B cell (primary cell): ENCODE results near the gene C10orf62. TPM values are rescaled to one million over a fixed set of nuclear protein-coding genes. Genes with fewer than 3 reads are reported as not detected.

Experiments used
- ATAC-seq: fragments of 200-7000 bp; cut with Tn5 transposase; one replicate; pipeline ENCODE4 v1.10.0; 2021; ENCODE audit warnings: low read depth, mild to moderate bottlenecking, moderate number of reproducible peaks, moderate library complexity
- CTCF ChIA-PET: fragments of 350-600 bp; sonication (Branson Sonifier 250); formaldehyde crosslinking; loops from one replicate; lab custom pipeline; 2021; ENCODE audit warnings: antibody characterized with exemption, inconsistent platforms; lab: Charles Lee
- POLR2A ChIA-PET: fragments of 350-600 bp; sonication (Branson Sonifier 250); formaldehyde crosslinking; loops from one replicate; lab custom pipeline; 2021; ENCODE audit warnings: antibody characterized with exemption; lab: Charles Lee
- DNase-seq: peaks from one replicate; pipeline ENCODE4 v3.0.0; 2013
- H2AFZ ChIP-seq: 2 replicates; pipeline ENCODE4 v1.6.1; 2012; ENCODE audit warnings: mild to moderate bottlenecking, low read depth, low read length; ENCODE audit not compliant: insufficient read depth, poor library complexity, severe bottlenecking
- H3K27ac ChIP-seq, 2 donors: 1 replicate in 1 of 2; 2 replicates in 1 of 2; pipeline ENCODE4 v1.5.1; 2012 to 2013; ENCODE audit warnings: low read length in 2 of 2, mild to moderate bottlenecking in 2 of 2, moderate library complexity in 1 of 2
- H3K27me3 ChIP-seq, 4 experiments: fragments of 200-600 bp in 1 of 4; sonication (generic) in 1 of 4; replicated peaks in 1 of 4; 1 replicate in 2 of 4; 2 replicates in 2 of 4; pipeline versions ENCODE4 v1.6.1 to v1.7.0; 2013 to 2016; ENCODE audit warnings: low read length in 3 of 4, mild to moderate bottlenecking in 2 of 4, mixed read lengths in 1 of 4, moderate library complexity in 1 of 4; ENCODE audit not compliant: insufficient read depth in 4 of 4, control insufficient read depth in 3 of 4; ENCODE audit errors: control extremely low read depth in 1 of 4
- H3K36me3 ChIP-seq, 2 experiments: replicated peaks in 1 of 2; 1 replicate in 1 of 2; 2 replicates in 1 of 2; pipeline versions ENCODE4 v1.6.1 to v1.7.1; 2013; ENCODE audit warnings: low read length in 1 of 2; ENCODE audit not compliant: insufficient read depth in 2 of 2, control insufficient read depth in 1 of 2; ENCODE audit errors: control extremely low read depth in 1 of 2, extremely low read depth in 1 of 2
- H3K4me1 ChIP-seq, 2 donors: fragments of 200-600 bp in 1 of 2; sonication (generic) in 1 of 2; 1 replicate in 1 of 2; 2 replicates in 1 of 2; pipeline versions ENCODE4 v1.5.1 to v1.6.1; 2013 to 2017; ENCODE audit warnings: low read length in 2 of 2; ENCODE audit not compliant: control insufficient read depth in 2 of 2, insufficient read depth in 2 of 2
- H3K4me2 ChIP-seq: replicated peaks from 2 replicates; pipeline ENCODE3; 2012; ENCODE audit warnings: mild to moderate bottlenecking, low read depth, low read length; ENCODE audit not compliant: poor library complexity, severe bottlenecking
- H3K4me3 ChIP-seq, 5 experiments: fragments of 200-600 bp in 1 of 5; sonication (generic) in 1 of 5; 1 replicate in 3 of 5; 2 replicates in 2 of 5; pipeline versions ENCODE4 v1.5.1 to v1.7.0; 2011 to 2016; ENCODE audit warnings: low read length in 4 of 5, mild to moderate bottlenecking in 4 of 5, low read depth in 2 of 5, control low read depth in 1 of 5, moderate library complexity in 1 of 5; ENCODE audit not compliant: insufficient read depth in 1 of 5; ENCODE audit errors: control extremely low read depth in 1 of 5, extremely low read depth in 1 of 5
- H3K79me2 ChIP-seq: fragments of 200-600 bp; sonication (generic); one replicate; pipeline ENCODE4 v1.6.0; 2016; ENCODE audit warnings: low read length; ENCODE audit not compliant: control insufficient read depth, insufficient read depth
- H3K9ac ChIP-seq: fragments of 200-600 bp; sonication (generic); 2 replicates; pipeline ENCODE4 v1.6.1; 2017; ENCODE audit warnings: mild to moderate bottlenecking, low read length, moderate library complexity
- H3K9me3 ChIP-seq, 3 donors: one replicate each; pipeline versions ENCODE4 v1.6.1 to v1.7.1; 2013; ENCODE audit warnings: low read length in 2 of 3; ENCODE audit not compliant: control insufficient read depth in 2 of 3, insufficient read depth in 1 of 3; ENCODE audit errors: control extremely low read depth in 1 of 3
- H4K20me1 ChIP-seq: 2 replicates; pipeline ENCODE4 v1.6.0; 2012; ENCODE audit warnings: mild to moderate bottlenecking, low read length; ENCODE audit not compliant: insufficient read depth, control insufficient read depth, poor library complexity, severe bottlenecking
- H3K27ac Mint-ChIP-seq: one replicate; pipeline ENCODE4 v1.8.0; 2021; ENCODE audit warnings: mixed read lengths
- H3K27me3 Mint-ChIP-seq: one replicate; pipeline ENCODE4 v1.8.0; 2021; ENCODE audit warnings: mixed read lengths
- H3K4me1 Mint-ChIP-seq: one replicate; pipeline ENCODE4 v1.8.0; 2021; ENCODE audit warnings: mixed read lengths
- H3K4me3 Mint-ChIP-seq: one replicate; pipeline ENCODE4 v1.8.0; 2021; ENCODE audit warnings: mixed read lengths
- H3K9me3 Mint-ChIP-seq: one replicate; pipeline ENCODE4 v1.8.0; 2022; ENCODE audit warnings: mixed read lengths; ENCODE audit not compliant: insufficient read depth
- EZH2 ChIP-seq: IDR thresholded peaks from 2 replicates; pipeline ENCODE4 v1.6.1; 2012; ENCODE audit warnings: borderline replicate concordance, low read depth, mild to moderate bottlenecking, moderate library complexity, low read length; ENCODE audit not compliant: insufficient read depth, poor library complexity, severe bottlenecking
- WGBS: methylation state at CpG from one replicate; pipeline ENCODE4 v1.1.5; 2013; ENCODE audit warnings: missing lambda C conversion rate; ENCODE audit not compliant: insufficient coverage; 5-methylcytosine and 5-hydroxymethylcytosine counted together
- intact Hi-C: fragments of 100-400 bp; cut with micrococcal nuclease; formaldehyde crosslinking; loops from one replicate; pipeline ENCODE4 v1.10.0; 2022
- polyA plus RNA-seq: library from polyadenylated mRNA; depleted of rRNA; stranded (reverse); fragments of >200 nt; gene quantifications from 2 replicates; pipeline ENCODE4 v1.2.3, GENCODE V29; 2012
- total RNA-seq, 2 donors: library from RNA; stranded (reverse); fragments of 120-200 nt in 1 of 2; gene quantifications; 1 replicate in 1 of 2; 2 replicates in 1 of 2; pipeline versions ENCODE4 v1.2.3 to v1.2.4, GENCODE V29; 2013 to 2022
- TF ChIP-seq, protein P1 (sequence below): fragments of 200-600 bp; IDR thresholded peaks from one replicate; pipeline ENCODE4 v1.8.0; 2022; ENCODE audit warnings: antibody characterized with exemption, mild to moderate bottlenecking

C10orf62 gene
- total and polyA plus RNA-seq, 2 donors (not counting 1 experiment from before 2014, with no cell fraction given): not detected

GRCh38 chr10:97570146-97570788, 19.3 kb upstream of the C10orf62 start:
- H3K9me3 Mint-ChIP-seq: no peaks in the 10 kb centered on the region
- no peak overlapping the region for H3K27ac ChIP-seq
- 95% methylated on average over 31 of the region's 33 CpGs for WGBS
- no peak overlapping the region for H3K4me3 Mint-ChIP-seq
- H3K4me2 ChIP-seq: no peak overlapping the region
- H3K4me1 ChIP-seq: no peaks in the 10 kb centered on the region
- no peaks in the 10 kb centered on the region for H3K9me3 ChIP-seq
- no peak overlapping the region for H3K27ac Mint-ChIP-seq
- CTCF ChIA-PET: interaction anchor here (1.1 kb wide), 1 partner anchor 116 kb away, joined by 3 read pairs; the partner anchor contains the start of gene AVPI1
- no peaks in the 10 kb centered on the region for H3K36me3 ChIP-seq
- H2AFZ ChIP-seq: no peak overlapping the region
- POLR2A ChIA-PET: no interaction called here
- H3K4me1 Mint-ChIP-seq: no peaks in the 10 kb centered on the region
- ATAC-seq: no peak
- H3K4me3 ChIP-seq: no peak overlapping the region
- H3K27me3 Mint-ChIP-seq: no peaks in the 10 kb centered on the region
- no peaks in the 10 kb centered on the region for H3K27me3 ChIP-seq
- no peaks in the 10 kb centered on the region for H3K79me2 ChIP-seq
- intact Hi-C loops: no loop called here
- no peak for DNase-seq
- TF ChIP-seq, protein P1, sequence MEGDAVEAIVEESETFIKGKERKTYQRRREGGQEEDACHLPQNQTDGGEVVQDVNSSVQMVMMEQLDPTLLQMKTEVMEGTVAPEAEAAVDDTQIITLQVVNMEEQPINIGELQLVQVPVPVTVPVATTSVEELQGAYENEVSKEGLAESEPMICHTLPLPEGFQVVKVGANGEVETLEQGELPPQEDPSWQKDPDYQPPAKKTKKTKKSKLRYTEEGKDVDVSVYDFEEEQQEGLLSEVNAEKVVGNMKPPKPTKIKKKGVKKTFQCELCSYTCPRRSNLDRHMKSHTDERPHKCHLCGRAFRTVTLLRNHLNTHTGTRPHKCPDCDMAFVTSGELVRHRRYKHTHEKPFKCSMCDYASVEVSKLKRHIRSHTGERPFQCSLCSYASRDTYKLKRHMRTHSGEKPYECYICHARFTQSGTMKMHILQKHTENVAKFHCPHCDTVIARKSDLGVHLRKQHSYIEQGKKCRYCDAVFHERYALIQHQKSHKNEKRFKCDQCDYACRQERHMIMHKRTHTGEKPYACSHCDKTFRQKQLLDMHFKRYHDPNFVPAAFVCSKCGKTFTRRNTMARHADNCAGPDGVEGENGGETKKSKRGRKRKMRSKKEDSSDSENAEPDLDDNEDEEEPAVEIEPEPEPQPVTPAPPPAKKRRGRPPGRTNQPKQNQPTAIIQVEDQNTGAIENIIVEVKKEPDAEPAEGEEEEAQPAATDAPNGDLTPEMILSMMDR: no peak
- TF ChIP-seq EZH2: no peak
- H3K9ac ChIP-seq: no peak overlapping the region
- no peaks in the 10 kb centered on the region for H4K20me1 ChIP-seq

DNA sequence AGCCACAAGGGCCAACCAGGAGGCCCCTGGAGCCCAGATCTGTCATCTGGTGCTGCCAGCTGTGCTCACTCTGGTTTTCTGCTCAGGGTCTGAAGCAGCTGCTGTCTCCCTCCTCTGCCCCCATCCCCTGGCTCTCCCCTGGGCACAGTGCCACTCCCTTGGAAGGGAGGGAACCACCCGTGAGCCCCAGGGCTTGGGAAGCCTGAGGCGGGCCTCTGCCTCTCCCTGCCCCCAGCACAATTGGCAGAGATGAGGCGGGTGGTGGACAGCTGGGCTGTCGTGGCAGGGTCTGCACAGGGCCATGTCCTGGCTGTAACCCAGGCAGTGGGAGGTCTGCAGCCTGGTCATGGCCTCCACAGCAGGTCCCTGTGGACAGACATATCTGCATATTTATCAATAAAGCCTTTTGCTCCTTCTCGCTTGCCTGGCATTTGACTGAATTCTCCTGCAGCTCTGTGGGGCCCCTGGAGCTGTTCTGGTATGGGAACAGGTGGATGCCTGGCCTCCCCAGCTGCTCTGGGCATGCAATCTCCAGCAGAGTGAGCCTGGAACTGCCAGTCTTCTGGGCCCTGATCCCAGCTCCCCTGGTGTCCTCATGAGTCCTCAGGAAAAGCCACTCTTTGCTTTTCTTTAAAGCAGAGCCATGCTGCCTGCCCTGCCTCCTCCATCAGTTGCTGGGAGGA, 18.6 kb upstream of the C10orf62 start:
- ATAC-seq: no peak
- H3K79me2 ChIP-seq: no peaks in the 10 kb centered on the region
- intact Hi-C loops: no loop called here
- H3K4me3 ChIP-seq: no peak overlapping the region
- CTCF ChIA-PET: interaction anchor here (0.9 to 2.3 kb wide), 7 partner anchors 10 to 160 kb away, joined by 3 to 13 read pairs (median 4); partner anchors contain the start of gene AVPI1
- H3K9me3 ChIP-seq: no peaks in the 10 kb centered on the region
- no peaks in the 10 kb centered on the region for H3K4me1 ChIP-seq
- H2AFZ ChIP-seq: no peak overlapping the region
- H3K9ac ChIP-seq: no peak overlapping the region
- H3K27ac ChIP-seq: no peak overlapping the region
- Mint-ChIP-seq H3K27ac (no peak overlapping the region), H3K4me3 (no peak overlapping the region), H3K4me1 (no peaks in the 10 kb centered on the region), H3K27me3 (no peaks in the 10 kb centered on the region), H3K9me3 (no peaks in the 10 kb centered on the region)
- POLR2A ChIA-PET: no interaction called here
- no peaks in the 10 kb centered on the region for H3K27me3 ChIP-seq
- DNase-seq: no peak
- no peak overlapping the region for H3K4me2 ChIP-seq
- no peaks in the 10 kb centered on the region for H3K36me3 ChIP-seq
- no peaks in the 10 kb centered on the region for H4K20me1 ChIP-seq
- WGBS: 94% methylated on average over 4 of the region's 5 CpGs
- TF ChIP-seq, protein P1: no peak
- TF ChIP-seq EZH2: no peak
